Hair follicle dermal papilla cell (primary cell): ENCODE measurements around the gene FAM174A. TPM values are rescaled to one million over a fixed set of nuclear protein-coding genes. Genes with fewer than 3 reads are reported as not detected.

Source experiments
- total RNA-seq: library from RNA; depleted of rRNA; stranded (reverse); fragments of >200 nt; gene quantifications from 2 replicates; pipeline ENCODE4 v1.2.3, GENCODE V29; 2012

The FAM174A gene
- 16.0 and 18.2 TPM in 2 replicates for total RNA-seq

GRCh38 chr5:100535060-100536005 is at the start of gene FAM174A:
TSS of gene FAM174A (plus strand) at chr5:100535374. CDS start at chr5:100535531, 157 bp downstream.

